Measurements from ENCODE around the gene SAMD4B.

DNA sequence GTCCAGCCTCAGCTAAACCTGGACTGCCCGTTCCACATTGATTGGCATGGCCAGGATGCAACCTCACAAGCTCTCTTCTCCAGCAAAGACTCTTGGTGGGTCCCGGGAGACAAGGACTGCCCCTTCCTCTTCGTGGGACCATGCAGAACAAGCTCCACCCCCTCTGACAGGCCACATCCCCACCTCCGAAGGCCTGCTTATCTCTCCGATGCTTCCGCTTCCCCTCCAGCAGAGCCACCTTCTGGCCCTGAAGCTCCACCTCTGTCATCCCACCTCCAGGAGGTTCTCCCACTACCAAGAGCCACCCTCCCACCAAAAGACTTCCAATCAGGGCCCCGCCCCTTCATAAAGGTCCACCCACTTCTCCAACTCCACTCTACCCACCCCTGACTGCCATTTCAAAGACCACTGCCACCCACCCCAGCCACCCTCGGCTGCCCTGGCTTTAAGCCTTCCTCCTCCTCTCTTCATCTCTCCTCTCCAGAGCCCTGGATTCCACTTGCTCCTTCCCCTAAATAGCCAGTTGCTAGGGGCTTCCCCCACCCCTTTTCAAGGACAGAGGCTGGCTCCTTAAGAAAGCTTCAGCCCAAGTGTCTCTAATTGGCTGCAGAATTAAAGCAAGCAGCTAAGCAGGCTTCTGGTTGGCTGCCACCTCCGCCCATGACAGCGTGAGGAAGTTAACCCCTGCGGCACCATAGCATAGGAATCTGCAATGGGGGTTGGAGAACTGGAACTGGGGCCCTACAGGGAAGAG is 31.5 kb upstream of the SAMD4B start:
- no peak for TF ChIP-seq EP300 (IDR thresholded peaks at IDR 0.05; ENCODE audit: borderline replicate concordance in 1 of 2, low read depth in 2 of 2, low read length in 2 of 2)
- no peak for TF ChIP-seq POLR2A (IDR thresholded peaks at IDR 0.05; ENCODE audit: control extremely low read depth in 1 of 2, low read depth in 2 of 2, low read length in 2 of 2)
- no peak for TF ChIP-seq EZH2 (IDR thresholded peaks at IDR 0.05; ENCODE audit: low read depth, low read length, severe bottlenecking)

Data from H1 (cell line).